Caco-2 (cell line): ENCODE data around the gene SLC46A3. TPM values are rescaled to one million over a fixed set of nuclear protein-coding genes. Genes with fewer than 3 reads are reported as not detected.

Experiments used
- BruUV-seq: library from RNA; stranded (reverse); fragments of 400-500 nt; replicated peaks from 2 replicates; lab custom pipeline; 2021; lab: Mats Ljungman, UMichigan
- CTCF ChIA-PET: fragments of 300-600 bp; sonication (Branson Sonifier 250); formaldehyde crosslinking; loops from one replicate; lab custom pipeline; 2022; ENCODE audit warnings: antibody characterized with exemption; lab: Charles Lee
- POLR2A ChIA-PET: fragments of 300-600 bp; sonication (Branson Sonifier 250); formaldehyde crosslinking; loops from one replicate; lab custom pipeline; 2022; ENCODE audit warnings: antibody characterized with exemption; lab: Charles Lee
- DNase-seq, 2 experiments: peaks; one replicate each; pipeline versions ENCODE4 v3.0.0 to v3.0.0-alpha.2; 2020 to 2022
- H3K27me3 ChIP-seq: replicated peaks from 2 replicates; pipeline ENCODE4 v1.6.0; 2011; ENCODE audit warnings: low read length; ENCODE audit not compliant: control insufficient read depth, insufficient read depth
- H3K36me3 ChIP-seq: 2 replicates; pipeline ENCODE4 v1.5.1; 2011; ENCODE audit warnings: low read length; ENCODE audit not compliant: control insufficient read depth, insufficient read depth
- H3K4me1 ChIP-seq: fragments of 250-450 bp; sonication (Bioruptor Pico); 2 replicates; pipeline ENCODE4 v1.5.1; 2020; ENCODE audit warnings: mild to moderate bottlenecking
- H3K4me3 ChIP-seq: 2 replicates; pipeline ENCODE4 v1.5.1; 2011; ENCODE audit warnings: low read depth, mild to moderate bottlenecking, control low read depth, low read length
- H3K9me3 ChIP-seq: fragments of 250-450 bp; sonication (Bioruptor Pico); 2 replicates; pipeline ENCODE4 v1.5.1; 2020; ENCODE audit warnings: mild to moderate bottlenecking, moderate library complexity
- H3K27ac Mint-ChIP-seq: one replicate; pipeline ENCODE4 v1.8.0; 2022; ENCODE audit warnings: mixed read lengths; ENCODE audit not compliant: unreplicated experiment
- H3K27me3 Mint-ChIP-seq: one replicate; pipeline ENCODE4 v1.8.0; 2022; ENCODE audit warnings: mixed read lengths; ENCODE audit not compliant: insufficient read depth, unreplicated experiment
- H3K36me3 Mint-ChIP-seq: one replicate; pipeline ENCODE4 v1.8.0; 2022; ENCODE audit warnings: mild to moderate bottlenecking, mixed read lengths; ENCODE audit not compliant: insufficient read depth, unreplicated experiment
- H3K4me1 Mint-ChIP-seq: one replicate; pipeline ENCODE4 v1.8.0; 2022; ENCODE audit warnings: low read depth, mixed read lengths; ENCODE audit not compliant: unreplicated experiment
- H3K4me3 Mint-ChIP-seq: one replicate; pipeline ENCODE4 v1.8.0; 2022; ENCODE audit warnings: mild to moderate bottlenecking, moderate library complexity, mixed read lengths; ENCODE audit not compliant: unreplicated experiment
- H3K9me3 Mint-ChIP-seq: one replicate; pipeline ENCODE4 v1.8.0; 2022; ENCODE audit warnings: mixed read lengths; ENCODE audit not compliant: unreplicated experiment
- CTCF ChIP-seq, 2 experiments: fragments of 200-600 bp in 1 of 2; IDR thresholded peaks; 1 replicate in 1 of 2; 2 replicates in 1 of 2; pipeline versions ENCODE4 v1.5.1 to v1.8.0; 2011 to 2022; ENCODE audit warnings: antibody characterized with exemption in 1 of 2, control low read depth in 1 of 2, inconsistent platforms in 1 of 2, low read depth in 1 of 2, low read length in 1 of 2, mild to moderate bottlenecking in 1 of 2, moderate library complexity in 1 of 2; ENCODE audit not compliant: insufficient read depth in 1 of 2, severe bottlenecking in 1 of 2, unreplicated experiment in 1 of 2
- intact Hi-C: fragments of 100-400 bp; cut with micrococcal nuclease; formaldehyde crosslinking; loops from one replicate; pipeline ENCODE4 v1.10.0; 2022; ENCODE audit not compliant: unreplicated experiment
- total RNA-seq: library from RNA; stranded (reverse); gene quantifications from 2 replicates; pipeline ENCODE4 v1.2.3, GENCODE V29; 2022

SLC46A3 gene
- total RNA-seq, 1 experiment from 2014 or later, result 2.3 TPM

DNA sequence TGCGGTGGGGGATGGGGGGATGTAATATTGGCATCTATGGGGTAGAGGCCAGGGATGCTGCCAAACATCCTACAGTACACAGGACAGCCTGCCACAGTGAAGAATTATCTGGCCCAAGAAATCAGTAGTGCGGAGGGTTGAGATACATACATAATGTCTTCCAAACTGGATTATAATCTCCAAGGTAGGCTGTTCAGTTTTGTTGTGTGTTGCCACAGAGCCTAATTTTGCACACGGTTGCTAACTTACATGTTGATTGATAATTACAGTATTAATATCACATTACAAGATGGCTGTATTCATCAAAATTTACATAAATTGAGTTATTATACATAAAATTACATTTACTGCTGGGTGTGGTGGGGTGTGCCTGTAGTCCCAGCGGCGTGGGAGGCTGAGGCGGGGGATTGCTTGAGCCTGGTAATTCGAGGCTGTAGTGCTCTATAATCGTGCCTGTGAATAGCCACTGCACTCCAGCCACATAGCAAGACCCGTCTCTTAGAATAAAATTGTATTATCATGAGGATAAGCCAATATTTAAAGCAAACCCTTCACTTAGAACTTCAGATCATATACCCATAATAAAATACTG, 51.8 kb downstream of the SLC46A3 start:
- Mint-ChIP-seq H3K9me3 (no peaks in the 10 kb centered on the region), H3K27me3 (no peaks in the 10 kb centered on the region), H3K4me1 (no peaks in the 10 kb centered on the region), H3K27ac (no peak overlapping the region), H3K36me3 (peaks cover 90% of the 10 kb centered on the region), H3K4me3 (no peak overlapping the region)
- H3K27me3 ChIP-seq, result no peaks in the 10 kb centered on the region
- H3K4me3 ChIP-seq, result no peak overlapping the region
- intact Hi-C loops, result no loop called here
- BruUV-seq, result no TSS peak
- no peak for DNase-seq
- H3K9me3 ChIP-seq, result no peaks in the 10 kb centered on the region
- no peak for TF ChIP-seq CTCF (IDR thresholded peaks at IDR 0.05; ENCODE audit: insufficient read depth in 1 of 2, low read depth in 1 of 2, low read length in 1 of 2, severe bottlenecking in 1 of 2, unreplicated experiment in 1 of 2)
- ChIA-PET POLR2A (no interaction called here), CTCF (no interaction called here)
- H3K4me1 ChIP-seq, result no peaks in the 10 kb centered on the region
- peaks cover 5% of the 10 kb centered on the region for H3K36me3 ChIP-seq

DNA sequence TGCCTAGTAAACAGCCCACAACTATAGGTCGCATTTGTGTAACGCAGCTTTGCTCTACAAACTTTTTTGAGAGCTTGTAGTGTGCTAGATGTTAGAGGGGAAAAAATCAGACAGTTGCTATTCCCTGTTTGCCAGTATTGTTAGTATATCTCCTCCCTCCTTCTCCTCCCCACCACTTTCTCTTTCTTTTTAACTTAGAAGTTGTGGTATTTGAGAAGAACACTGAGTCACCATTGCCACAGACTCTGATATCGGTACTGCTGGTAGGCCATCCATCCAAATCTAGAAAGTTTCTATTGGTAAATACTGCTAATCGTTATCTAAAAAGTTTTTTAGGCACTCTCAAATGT, 59.2 kb downstream of the SLC46A3 start:
- Mint-ChIP-seq H3K4me3 (peak overlapping the region; percentile 94), H3K27ac (peak overlapping the region; percentile 85), H3K27me3 (no peaks in the 10 kb centered on the region), H3K4me1 (peaks cover 21% of the 10 kb centered on the region), H3K36me3 (peaks cover 35% of the 10 kb centered on the region), H3K9me3 (no peaks in the 10 kb centered on the region)
- TF ChIP-seq CTCF (IDR thresholded peaks at IDR 0.05; ENCODE audit: insufficient read depth in 1 of 2, low read depth in 1 of 2, low read length in 1 of 2, severe bottlenecking in 1 of 2, unreplicated experiment in 1 of 2), result no peak
- BruUV-seq, result no TSS peak
- ChIA-PET CTCF (no interaction called here), POLR2A (interaction anchor here (0.6 to 1.7 kb wide), 2 partner anchors 34 to 682 kb away, joined by 3 to 8 read pairs; no protein-coding TSS in a partner anchor)
- Histone ChIP-seq H3K36me3 (no peaks in the 10 kb centered on the region), H3K4me3 (peak overlapping the region; percentile 89), H3K4me1 (peaks cover 14% of the 10 kb centered on the region), H3K27me3 (no peaks in the 10 kb centered on the region), H3K9me3 (no peaks in the 10 kb centered on the region)
- intact Hi-C loops, result loop anchor here (5.0 kb wide), 1 partner anchor 337 kb away; no protein-coding TSS in a partner anchor
- no peak for DNase-seq

GRCh38 chr13:28658796-28659620, 59.8 kb downstream of the SLC46A3 start, which contains the start of gene POMP:
POMP (plus strand) TSS chr13:28659130; CDS start chr13:28659185, 55 bp downstream.
- Mint-ChIP-seq H3K36me3 (peaks cover 33% of the 10 kb centered on the region), H3K4me3 (peak within 1 kb of the TSS; percentile 94), H3K9me3 (no peaks in the 10 kb centered on the region), H3K4me1 (peaks cover 21% of the 10 kb centered on the region), H3K27me3 (no peaks in the 10 kb centered on the region), H3K27ac (peak within 1 kb of the TSS; percentile 85)
- ChIA-PET CTCF (interaction anchor here (0.5 to 1.4 kb wide), 4 partner anchors 130 to 757 kb away, joined by 3 to 7 read pairs (median 5); no protein-coding TSS in a partner anchor), POLR2A (interaction anchor here (0.6 to 1.7 kb wide), 3 partner anchors 35 to 681 kb away, joined by 3 to 8 read pairs (median 3); partner anchors contain the start of gene SLC46A3)
- Histone ChIP-seq H3K27me3 (no peaks in the 10 kb centered on the region), H3K9me3 (no peaks in the 10 kb centered on the region), H3K4me3 (peak within 1 kb of the TSS; percentile 89), H3K36me3 (no peaks in the 10 kb centered on the region), H3K4me1 (peaks cover 14% of the 10 kb centered on the region)
- DNase-seq, result peak; percentile 90
- intact Hi-C loops, result loop anchor here (1.0 to 5.0 kb wide), 2 partner anchors 114 to 337 kb away; no protein-coding TSS in a partner anchor
- BruUV-seq, result no TSS peak
- no peak for TF ChIP-seq CTCF (IDR thresholded peaks at IDR 0.05; ENCODE audit: insufficient read depth in 1 of 2, low read depth in 1 of 2, low read length in 1 of 2, severe bottlenecking in 1 of 2, unreplicated experiment in 1 of 2)
